Lung (tissue), 12 donors: ENCODE measurements around the gene DLG2. TPM values are rescaled to one million over a fixed set of nuclear protein-coding genes. Genes with fewer than 3 reads are reported as not detected.

ENCODE experiments used
- ATAC-seq: fragments of 200-7000 bp; cut with Tn5 transposase; one replicate; pipeline ENCODE4 v1.9.1; 2020; ENCODE audit warnings: moderate number of reproducible peaks; ENCODE audit not compliant: insufficient read depth, low FRiP score
- DNase-seq, 3 donors: peaks; one replicate each; pipeline ENCODE4 v3.0.0-alpha.2; 2013 to 2017
- H3K27ac ChIP-seq, 2 donors: one replicate each; pipeline ENCODE4 v1.5.1; 2013; ENCODE audit warnings: mild to moderate bottlenecking in 2 of 2, moderate library complexity in 2 of 2, control low read depth in 1 of 2, inconsistent platforms in 1 of 2, low read depth in 1 of 2, low read length in 1 of 2
- H3K27me3 ChIP-seq, 3 donors: one replicate each; pipeline ENCODE4 v1.5.1; 2013; ENCODE audit warnings: low read length in 2 of 3; ENCODE audit not compliant: control insufficient read depth in 3 of 3, insufficient read depth in 3 of 3
- H3K36me3 ChIP-seq, 4 donors: one replicate each; pipeline ENCODE4 v1.5.1; 2013; ENCODE audit warnings: low read length in 4 of 4, mild to moderate bottlenecking in 1 of 4, moderate library complexity in 1 of 4; ENCODE audit not compliant: control insufficient read depth in 4 of 4, insufficient read depth in 4 of 4
- H3K4me1 ChIP-seq, 5 donors: one replicate each; pipeline ENCODE4 v1.5.1; 2013; ENCODE audit warnings: low read length in 5 of 5, mild to moderate bottlenecking in 2 of 5, moderate library complexity in 1 of 5; ENCODE audit not compliant: control insufficient read depth in 5 of 5, insufficient read depth in 5 of 5
- H3K4me3 ChIP-seq: one replicate; pipeline ENCODE4 v1.5.1; 2013; ENCODE audit warnings: mild to moderate bottlenecking, control low read depth, moderate library complexity
- H3K9ac ChIP-seq, 2 donors: one replicate each; pipeline ENCODE4 v1.5.1; 2013; ENCODE audit warnings: low read length in 2 of 2, control low read depth in 1 of 2; ENCODE audit not compliant: insufficient read depth in 1 of 2
- H3K9me3 ChIP-seq, 4 donors: one replicate each; pipeline ENCODE4 v1.5.1; 2013; ENCODE audit warnings: low read length in 3 of 4, mild to moderate bottlenecking in 1 of 4, moderate library complexity in 1 of 4; ENCODE audit not compliant: control insufficient read depth in 4 of 4, insufficient read depth in 3 of 4
- WGBS, 2 donors: extraction: QIAGEN DNeasy Blood & Tissue Kit; methylation state at CpG; one replicate each; pipeline ENCODE4 v1.1.7; 2013; 5-methylcytosine and 5-hydroxymethylcytosine counted together
- polyA plus RNA-seq, 2 donors: library from polyadenylated mRNA; stranded (reverse); fragments of 200-250 nt; gene quantifications; one replicate each; pipeline ENCODE4 v1.2.1, GENCODE V29; 2013
- total RNA-seq, 2 donors: library from RNA; depleted of rRNA in 1 of 2; stranded (reverse); fragments of >200 nt in 1 of 2; gene quantifications; one replicate each; pipeline ENCODE4 v1.2.1, GENCODE V29; 2014 to 2021
- TF ChIP-seq, protein P1 (sequence below): IDR thresholded peaks from 2 replicates; pipeline ENCODE4 v1.5.1; 2012; ENCODE audit warnings: mild to moderate bottlenecking; ENCODE audit errors: control extremely low read depth, extremely low read depth
- donor health status: control.
- donor health status: control.
- donor health status: Bipolar disorder and iron deficiency.
- donor health status: healthy.
- donor health status: DM: yes; HTN: yes; CAD: no.

DLG2 gene
- total and polyA plus RNA-seq, 4 donors, result 0.32 to 24.1 (median 5.4) TPM

DNA sequence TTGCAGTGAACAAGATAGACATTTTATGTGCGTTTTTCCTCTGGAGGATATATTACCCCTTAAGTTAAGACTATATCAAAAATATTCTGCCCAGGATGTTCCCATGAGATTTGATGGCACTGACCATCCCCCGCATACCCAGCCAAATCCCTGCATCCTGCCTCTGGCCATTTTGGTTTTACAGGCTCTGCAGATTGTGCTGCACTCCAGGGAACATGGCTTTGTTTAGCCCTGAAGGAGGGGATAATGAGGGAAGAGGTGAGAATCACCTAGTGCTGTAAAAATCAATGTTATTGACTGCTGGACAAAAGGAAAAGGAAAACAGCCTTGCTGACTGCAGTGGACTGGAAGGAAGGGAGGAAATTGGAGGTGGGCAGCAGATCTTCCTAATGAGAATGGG is 717.4 kb downstream of the DLG2 start:
- Histone ChIP-seq H3K9ac (no peak overlapping the region), H3K9me3 (no peaks in the 10 kb centered on the region), H3K4me1 (peaks cover 0 to 2% (median 0%) of the 10 kb centered on the region in 5 donors), H3K27me3 (no peaks in the 10 kb centered on the region), H3K27ac (no peak overlapping the region), H3K4me3 (no peak overlapping the region), H3K36me3 (no peaks in the 10 kb centered on the region)
- DNase-seq, result no peak
- 92% methylated on average over 2 of the region's 2 CpGs for WGBS, 2 donors
- TF ChIP-seq, protein P1, sequence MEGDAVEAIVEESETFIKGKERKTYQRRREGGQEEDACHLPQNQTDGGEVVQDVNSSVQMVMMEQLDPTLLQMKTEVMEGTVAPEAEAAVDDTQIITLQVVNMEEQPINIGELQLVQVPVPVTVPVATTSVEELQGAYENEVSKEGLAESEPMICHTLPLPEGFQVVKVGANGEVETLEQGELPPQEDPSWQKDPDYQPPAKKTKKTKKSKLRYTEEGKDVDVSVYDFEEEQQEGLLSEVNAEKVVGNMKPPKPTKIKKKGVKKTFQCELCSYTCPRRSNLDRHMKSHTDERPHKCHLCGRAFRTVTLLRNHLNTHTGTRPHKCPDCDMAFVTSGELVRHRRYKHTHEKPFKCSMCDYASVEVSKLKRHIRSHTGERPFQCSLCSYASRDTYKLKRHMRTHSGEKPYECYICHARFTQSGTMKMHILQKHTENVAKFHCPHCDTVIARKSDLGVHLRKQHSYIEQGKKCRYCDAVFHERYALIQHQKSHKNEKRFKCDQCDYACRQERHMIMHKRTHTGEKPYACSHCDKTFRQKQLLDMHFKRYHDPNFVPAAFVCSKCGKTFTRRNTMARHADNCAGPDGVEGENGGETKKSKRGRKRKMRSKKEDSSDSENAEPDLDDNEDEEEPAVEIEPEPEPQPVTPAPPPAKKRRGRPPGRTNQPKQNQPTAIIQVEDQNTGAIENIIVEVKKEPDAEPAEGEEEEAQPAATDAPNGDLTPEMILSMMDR, result no peak
- no peak for ATAC-seq

DNA sequence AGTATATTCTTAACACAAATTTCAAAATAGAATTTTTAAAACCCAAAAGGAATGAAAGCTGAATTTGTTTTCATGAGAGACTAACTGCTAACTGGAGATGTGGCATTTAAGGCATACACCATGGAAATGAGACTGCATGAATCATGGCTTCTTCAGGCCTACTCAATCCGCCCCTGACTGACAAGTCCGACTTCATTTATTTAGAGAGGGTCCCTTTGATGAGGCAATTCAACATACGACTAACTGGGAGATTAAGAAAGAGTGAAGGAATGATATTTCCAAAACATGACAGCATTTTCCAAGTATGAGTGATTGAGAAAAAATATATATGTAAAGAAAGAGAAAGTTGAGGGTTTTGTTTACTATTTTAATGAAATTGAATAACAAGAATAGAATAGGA is 720.1 kb downstream of the DLG2 start:
- no peak for DNase-seq
- no peak for ATAC-seq
- WGBS, 2 donors, result 51 to 59% methylated on average over 3 of the region's 3 CpGs
- Histone ChIP-seq H3K9ac (no peak overlapping the region), H3K4me3 (no peak overlapping the region), H3K4me1 (peaks cover 0 to 2% (median 0%) of the 10 kb centered on the region in 5 donors), H3K9me3 (no peaks in the 10 kb centered on the region), H3K27me3 (no peaks in the 10 kb centered on the region), H3K36me3 (no peaks in the 10 kb centered on the region), H3K27ac (no peak overlapping the region)
- TF ChIP-seq, protein P1, result no peak

DNA sequence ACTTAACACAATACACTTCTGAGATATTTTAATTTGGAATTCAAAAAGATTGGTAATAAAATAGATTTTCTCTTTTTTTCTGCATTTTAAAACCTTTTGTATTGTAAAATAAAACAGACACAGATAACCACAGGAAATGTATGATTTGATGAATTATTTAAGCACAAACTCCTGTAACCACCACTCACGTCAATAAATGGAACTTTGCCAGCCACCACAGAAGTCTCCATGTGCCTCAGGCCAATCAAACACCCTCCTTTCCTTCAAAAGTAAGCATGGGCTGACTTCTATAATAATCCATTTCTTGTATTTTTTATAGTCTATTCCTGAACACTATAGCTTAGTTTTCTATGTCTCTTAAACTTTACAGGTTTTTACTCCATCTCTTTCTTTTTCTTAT is 721.7 kb downstream of the DLG2 start:
- WGBS, 2 donors, result 7 to 25% methylated on average over 1 of the region's 1 CpG

More for the DNA sequence above, 721.7 kb downstream of the DLG2 start:
- Histone ChIP-seq H3K4me3 (no peak overlapping the region), H3K9me3 (no peaks in the 10 kb centered on the region), H3K36me3 (no peaks in the 10 kb centered on the region), H3K27ac (no peak overlapping the region), H3K27me3 (no peaks in the 10 kb centered on the region), H3K4me1 (peaks cover 0 to 2% (median 0%) of the 10 kb centered on the region in 5 donors), H3K9ac (no peak overlapping the region)
- ATAC-seq (no peak), DNase-seq (no peak)
- TF ChIP-seq, protein P1, result no peak
